Hepatocyte (in vitro differentiated cells): ENCODE data around the gene DPM1.

Source experiments
- EZH2 ChIP-seq: fragments of 200-600 bp; sonication (generic); IDR thresholded peaks from 2 replicates; pipeline ENCODE4 v1.6.1; 2016; ENCODE audit warnings: antibody characterized with exemption, mild to moderate bottlenecking, borderline replicate concordance
- TF ChIP-seq, protein P1 (sequence below): fragments of 200-600 bp; sonication (generic); IDR thresholded peaks from 2 replicates; pipeline ENCODE4 v1.5.1; 2016; ENCODE audit warnings: antibody characterized with exemption, mild to moderate bottlenecking; ENCODE audit not compliant: poor library complexity

DNA sequence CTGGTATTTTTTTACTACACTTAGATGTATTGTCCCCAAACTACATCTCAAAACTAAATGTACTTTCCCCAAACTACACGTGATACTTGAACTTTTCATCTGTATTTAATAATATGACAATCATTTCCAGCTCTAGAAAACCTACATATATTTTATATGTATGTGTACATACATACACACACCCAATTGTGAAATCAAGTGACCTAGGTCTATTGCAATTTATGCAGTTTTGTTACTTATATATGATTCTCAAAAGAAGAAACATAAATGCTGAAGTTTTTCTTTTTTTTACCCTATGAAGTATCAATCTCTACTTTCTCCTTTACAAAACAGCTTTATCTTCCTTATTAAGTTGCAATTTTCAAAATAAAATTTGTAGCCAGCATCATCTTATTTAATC is 31.8 kb downstream of the DPM1 start:
- TF ChIP-seq, protein P1, sequence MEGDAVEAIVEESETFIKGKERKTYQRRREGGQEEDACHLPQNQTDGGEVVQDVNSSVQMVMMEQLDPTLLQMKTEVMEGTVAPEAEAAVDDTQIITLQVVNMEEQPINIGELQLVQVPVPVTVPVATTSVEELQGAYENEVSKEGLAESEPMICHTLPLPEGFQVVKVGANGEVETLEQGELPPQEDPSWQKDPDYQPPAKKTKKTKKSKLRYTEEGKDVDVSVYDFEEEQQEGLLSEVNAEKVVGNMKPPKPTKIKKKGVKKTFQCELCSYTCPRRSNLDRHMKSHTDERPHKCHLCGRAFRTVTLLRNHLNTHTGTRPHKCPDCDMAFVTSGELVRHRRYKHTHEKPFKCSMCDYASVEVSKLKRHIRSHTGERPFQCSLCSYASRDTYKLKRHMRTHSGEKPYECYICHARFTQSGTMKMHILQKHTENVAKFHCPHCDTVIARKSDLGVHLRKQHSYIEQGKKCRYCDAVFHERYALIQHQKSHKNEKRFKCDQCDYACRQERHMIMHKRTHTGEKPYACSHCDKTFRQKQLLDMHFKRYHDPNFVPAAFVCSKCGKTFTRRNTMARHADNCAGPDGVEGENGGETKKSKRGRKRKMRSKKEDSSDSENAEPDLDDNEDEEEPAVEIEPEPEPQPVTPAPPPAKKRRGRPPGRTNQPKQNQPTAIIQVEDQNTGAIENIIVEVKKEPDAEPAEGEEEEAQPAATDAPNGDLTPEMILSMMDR: no peak
- no peak for TF ChIP-seq EZH2
